ENCODE data around the gene PRPF39. TPM values are rescaled to one million over a fixed set of nuclear protein-coding genes. Genes with fewer than 3 reads are reported as not detected.

PRPF39 gene
- polyA plus RNA-seq, 2 of the 4 experiments (the other 2 are of a cell fraction) = 24.4 to 57.5 TPM

DNA sequence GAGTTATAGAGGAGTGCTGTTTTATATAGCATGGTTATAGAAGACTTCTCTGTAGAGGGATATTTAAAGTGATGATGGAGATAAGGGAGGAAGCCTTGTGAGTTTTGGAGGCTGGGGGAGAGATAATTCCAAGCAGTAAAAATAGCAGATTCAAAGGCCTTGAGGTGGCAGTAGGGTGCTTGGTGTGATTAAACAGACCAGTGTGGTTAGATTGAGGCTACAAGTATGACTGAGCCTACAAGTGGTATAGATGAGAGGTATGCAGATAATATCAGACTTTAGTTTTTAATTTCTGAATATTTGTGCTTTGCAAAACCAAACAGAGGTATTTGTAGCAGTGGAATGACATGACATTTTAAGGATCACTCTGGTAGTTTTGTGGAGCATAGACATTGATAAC is 72.2 kb downstream of the PRPF39 start (continued):
- TF ChIP-seq, protein P1, sequence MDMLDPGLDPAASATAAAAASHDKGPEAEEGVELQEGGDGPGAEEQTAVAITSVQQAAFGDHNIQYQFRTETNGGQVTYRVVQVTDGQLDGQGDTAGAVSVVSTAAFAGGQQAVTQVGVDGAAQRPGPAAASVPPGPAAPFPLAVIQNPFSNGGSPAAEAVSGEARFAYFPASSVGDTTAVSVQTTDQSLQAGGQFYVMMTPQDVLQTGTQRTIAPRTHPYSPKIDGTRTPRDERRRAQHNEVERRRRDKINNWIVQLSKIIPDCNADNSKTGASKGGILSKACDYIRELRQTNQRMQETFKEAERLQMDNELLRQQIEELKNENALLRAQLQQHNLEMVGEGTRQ (IDR thresholded peaks at IDR 0.05) = no peak
- TF ChIP-seq FOSB (CRISPR knock-in tag; IDR thresholded peaks at IDR 0.05) = no peak
- no peak for TF ChIP-seq KDM1A (IDR thresholded peaks at IDR 0.05; ENCODE audit: low read depth)
- no peak for TF ChIP-seq ZNF302 (CRISPR knock-in tag; IDR thresholded peaks at IDR 0.05)
- TF ChIP-seq, protein P2, sequence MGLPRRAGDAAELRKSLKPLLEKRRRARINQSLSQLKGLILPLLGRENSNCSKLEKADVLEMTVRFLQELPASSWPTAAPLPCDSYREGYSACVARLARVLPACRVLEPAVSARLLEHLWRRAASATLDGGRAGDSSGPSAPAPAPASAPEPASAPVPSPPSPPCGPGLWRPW (IDR thresholded peaks at IDR 0.05) = no peak
- TF ChIP-seq FOSL2 (IDR thresholded peaks at IDR 0.05) = no peak
- TF ChIP-seq FOSL2 (CRISPR knock-in tag; IDR thresholded peaks at IDR 0.05) = no peak
- no peak for TF ChIP-seq CBX2 (IDR thresholded peaks at IDR 0.05; ENCODE audit: borderline replicate concordance, low read depth)
- no peak for TF ChIP-seq ZFP36 (IDR thresholded peaks at IDR 0.05; ENCODE audit: borderline replicate concordance, partially characterized antibody)
- no peak for TF ChIP-seq EHMT2 (IDR thresholded peaks at IDR 0.05; ENCODE audit: low read depth)
- no peak for TF ChIP-seq EHF (CRISPR knock-in tag; IDR thresholded peaks at IDR 0.05)

Small RNAs within 50 kb of the gene (small RNA-seq; reads per million reads assigned to genes)
- gene RF00151 = 0 reads per million in 6 experiments
- 144 to 25,569 (median 918) reads per million in 6 experiments for gene SNORD127

Other genes with a start within 250 kb of the PRPF39 start
- gene KLHL28, start 122.2 kb upstream of the PRPF39 start, polyA plus RNA-seq (2011; rRNA removed) = 8.3 and 10.0 TPM in 2 replicates
- 3.1 to 3.4 TPM (median 3.4 TPM) in 3 replicates for gene KLHL28, start 122.2 kb upstream of the PRPF39 start, polyA plus RNA-seq (2017; fragmentation: RNase III; extraction: RNeasy Plus Mini Kit Qiagen cat#74134 plus additional on column Dnase treatment)
- 17.6 and 18.9 TPM in 2 replicates for gene TOGARAM1, start 121.9 kb upstream of the PRPF39 start, polyA plus RNA-seq (2011; rRNA removed)
- gene TOGARAM1, start 121.9 kb upstream of the PRPF39 start, polyA plus RNA-seq (2017; fragmentation: RNase III; extraction: RNeasy Plus Mini Kit Qiagen cat#74134 plus additional on column Dnase treatment) = 6.7 to 8.4 TPM (median 7.6 TPM) in 3 replicates
- 106 and 202 TPM in 2 replicates for gene FKBP3, start 50.4 kb downstream of the PRPF39 start, polyA plus RNA-seq (2011; rRNA removed)
- gene FKBP3, start 50.4 kb downstream of the PRPF39 start, polyA plus RNA-seq (2017; fragmentation: RNase III; extraction: RNeasy Plus Mini Kit Qiagen cat#74134 plus additional on column Dnase treatment) = 155 to 159 TPM (median 158 TPM) in 3 replicates
- 5.7 and 8.8 TPM in 2 replicates for gene FANCM, start 51.8 kb downstream of the PRPF39 start, polyA plus RNA-seq (2011; rRNA removed)
- 5.7 to 7.0 TPM (median 6.1 TPM) in 3 replicates for gene FANCM, start 51.8 kb downstream of the PRPF39 start, polyA plus RNA-seq (2017; fragmentation: RNase III; extraction: RNeasy Plus Mini Kit Qiagen cat#74134 plus additional on column Dnase treatment)
- 28.0 and 38.0 TPM in 2 replicates for gene MIS18BP1, start 169.1 kb downstream of the PRPF39 start, polyA plus RNA-seq (2011; rRNA removed)
- gene MIS18BP1, start 169.1 kb downstream of the PRPF39 start, polyA plus RNA-seq (2017; fragmentation: RNase III; extraction: RNeasy Plus Mini Kit Qiagen cat#74134 plus additional on column Dnase treatment) = 24.2 to 28.5 TPM (median 26.1 TPM) in 3 replicates